Glomerular endothelial cell (primary cell): ENCODE measurements around the gene RPP14. TPM values are rescaled to one million over a fixed set of nuclear protein-coding genes. Genes with fewer than 3 reads are reported as not detected.
"Not testable (repeated sequence)": the region's sequence is repeated elsewhere in the genome, so short reads cannot be mapped to it uniquely, and the experiment has no call there.

Source experiments
- DNase-seq: peaks from one replicate; pipeline ENCODE4 v3.0.0-alpha.2; 2011; ENCODE audit warnings: low read depth, low spot score; ENCODE audit errors: extremely low read depth
- total RNA-seq: library from RNA; depleted of rRNA; stranded (reverse); fragments of >200 nt; gene quantifications from 2 replicates; pipeline ENCODE4 v1.2.3, GENCODE V29; 2015

Gene RPP14
- total RNA-seq, 1 donor from 2014 or later = 9.1 TPM

- no peak for DNase-seq
These were observed 23.9 kb downstream of the RPP14 start for GRCh38 chr3:58329922-58330413.

GRCh38 chr3:58331593-58332152 lies 25.6 kb downstream of the RPP14 start:
- DNase-seq = no peak

DNA sequence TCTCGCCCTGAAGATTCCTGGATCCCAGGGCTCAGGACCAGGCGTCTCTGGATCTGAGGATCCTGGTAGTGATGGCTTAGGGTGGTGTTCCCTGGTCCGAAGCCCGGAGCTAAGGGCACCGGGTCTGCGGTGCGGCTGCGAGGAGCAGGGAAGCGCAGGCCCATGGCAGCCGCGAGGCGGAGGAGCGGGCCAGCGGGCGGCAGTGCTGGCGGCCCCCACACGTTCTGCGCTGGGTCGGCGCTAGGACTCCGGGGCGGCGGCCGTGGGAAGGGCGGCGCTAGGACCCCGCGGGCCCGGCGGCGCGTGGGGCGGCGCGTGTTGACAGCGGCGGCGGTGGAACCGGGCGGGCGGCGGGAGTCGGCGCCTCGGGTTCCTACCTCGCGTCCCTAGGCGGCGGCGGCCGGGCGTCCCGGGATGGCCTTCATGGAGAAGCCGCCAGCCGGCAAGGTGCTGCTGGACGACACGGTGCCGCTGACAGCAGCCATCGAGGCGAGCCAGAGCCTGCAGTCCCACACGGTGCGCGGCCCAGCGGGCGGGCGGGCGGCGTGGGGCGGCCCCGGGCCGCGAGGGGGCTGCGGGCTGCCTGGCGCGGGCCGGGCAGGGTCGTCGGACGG lies 26.6 kb downstream of the RPP14 start, which contains the start of gene PXK:
PXK (plus strand) TSS at position 318 of the 614 bp plus-strand sequence; CDS start at position 415, 97 bp downstream.
- DNase-seq = no peak

DNA sequence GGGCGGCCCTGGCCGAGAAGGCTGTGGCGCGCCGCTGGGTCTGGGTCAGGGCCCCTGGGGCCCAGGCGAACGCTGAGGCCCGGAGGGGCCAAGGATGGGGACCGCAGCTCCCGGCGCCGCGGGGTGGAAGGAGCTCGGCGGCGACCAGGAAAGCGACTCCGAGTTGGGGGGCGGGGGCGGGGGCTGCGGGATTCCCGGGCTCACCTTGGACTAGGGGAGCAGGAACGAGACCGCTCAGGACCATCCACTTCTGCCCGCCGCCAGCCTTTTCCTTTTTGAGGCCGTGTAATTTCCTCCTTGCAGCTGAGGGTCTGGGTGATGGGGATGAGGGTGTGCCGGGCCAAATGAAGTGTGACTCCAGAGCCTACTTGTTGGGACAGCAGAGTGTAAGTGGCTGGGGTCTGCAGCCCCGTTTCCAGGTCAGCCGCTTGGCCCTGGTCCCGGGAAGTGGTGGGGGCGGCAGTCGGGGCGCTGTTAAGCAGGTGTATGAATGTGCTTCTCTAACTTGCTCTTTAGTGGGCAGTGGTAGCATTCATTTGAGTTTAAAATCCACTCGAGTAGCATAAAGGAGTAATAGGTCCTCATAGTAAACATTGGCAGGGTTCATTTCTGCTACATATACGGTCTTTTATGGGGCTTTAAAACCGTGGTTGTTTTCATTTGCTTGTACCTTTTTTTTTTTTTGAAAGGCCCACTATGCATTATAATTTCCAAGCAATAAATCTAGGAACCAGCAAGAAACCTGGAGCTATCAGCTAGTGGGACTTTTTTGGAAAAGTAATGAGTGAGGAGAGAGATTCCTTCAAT lies 27.4 kb downstream of the RPP14 start:
- no peak for DNase-seq

DNA sequence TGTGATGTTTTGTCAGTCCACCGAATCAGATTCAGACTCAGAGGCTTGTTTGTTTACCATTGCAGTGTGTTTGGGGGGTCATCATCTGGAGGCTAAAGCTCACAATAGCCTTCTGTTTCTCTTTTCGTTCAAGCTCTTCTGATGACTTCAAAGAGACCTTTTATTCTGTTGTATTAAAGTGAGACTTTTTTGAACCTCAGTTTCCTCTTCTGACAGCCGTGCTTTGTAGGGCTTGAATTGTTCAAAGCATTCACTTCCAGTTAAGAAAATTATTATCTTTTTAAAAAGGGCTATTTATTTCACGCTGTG lies 27.9 kb downstream of the RPP14 start:
- no peak for DNase-seq

DNA sequence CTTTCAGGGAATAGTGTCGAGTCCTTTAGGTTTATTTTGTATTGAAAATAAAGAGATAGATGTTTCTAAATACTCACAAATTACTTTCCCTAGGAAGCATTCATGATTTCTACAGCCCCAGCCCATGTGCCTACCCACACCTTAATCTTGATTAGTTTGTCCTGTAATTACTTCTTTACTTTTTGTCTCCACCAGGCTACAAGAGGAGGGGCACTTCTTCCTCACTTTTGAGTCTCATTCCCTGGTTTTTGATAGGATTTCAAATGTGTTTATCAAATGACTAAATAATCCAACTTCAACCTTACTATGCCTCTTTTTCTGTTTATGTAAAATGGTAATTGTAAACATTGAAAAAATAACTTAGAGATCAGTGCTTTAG lies 28.4 kb downstream of the RPP14 start:
- no peak for DNase-seq

- DNase-seq = no peak
These were observed 29.6 kb downstream of the RPP14 start for GRCh38 chr3:58335652-58335947.

DNA sequence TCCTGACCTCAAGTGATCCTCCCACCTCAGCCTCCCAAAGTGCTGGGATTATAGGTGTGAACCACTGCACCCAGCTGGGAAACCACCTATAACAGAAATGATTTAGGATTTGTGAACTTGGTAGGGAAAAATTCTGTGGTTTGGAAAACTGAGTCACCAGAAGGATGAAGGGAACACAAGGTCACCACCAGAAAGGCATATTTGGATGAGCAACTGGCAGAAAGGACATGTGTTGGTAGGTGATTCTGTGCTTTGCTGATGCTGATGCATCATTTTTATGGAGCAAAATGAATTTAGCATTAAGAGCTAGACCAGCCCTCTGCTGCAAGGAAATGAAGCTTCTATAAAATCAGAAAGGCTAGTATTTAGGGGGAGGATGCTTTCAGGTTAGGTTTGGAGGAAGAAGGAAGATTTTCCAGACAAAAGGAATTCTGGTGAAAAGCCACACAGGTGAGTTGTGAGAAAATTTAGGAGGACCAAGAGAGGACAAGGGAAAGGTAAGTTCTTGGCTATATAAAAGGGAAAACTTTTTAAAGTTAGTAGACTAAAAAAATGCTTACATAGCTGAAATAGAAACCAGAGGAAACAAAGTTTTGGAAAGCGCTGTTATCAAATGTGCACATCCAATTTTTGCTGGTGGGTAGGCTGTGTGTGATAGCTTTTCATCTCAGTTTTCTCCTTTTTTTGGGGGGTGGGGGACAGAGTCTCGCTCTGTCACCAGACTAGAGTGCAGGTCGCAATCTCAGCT lies 30.3 kb downstream of the RPP14 start:
- no peak for DNase-seq

DNA sequence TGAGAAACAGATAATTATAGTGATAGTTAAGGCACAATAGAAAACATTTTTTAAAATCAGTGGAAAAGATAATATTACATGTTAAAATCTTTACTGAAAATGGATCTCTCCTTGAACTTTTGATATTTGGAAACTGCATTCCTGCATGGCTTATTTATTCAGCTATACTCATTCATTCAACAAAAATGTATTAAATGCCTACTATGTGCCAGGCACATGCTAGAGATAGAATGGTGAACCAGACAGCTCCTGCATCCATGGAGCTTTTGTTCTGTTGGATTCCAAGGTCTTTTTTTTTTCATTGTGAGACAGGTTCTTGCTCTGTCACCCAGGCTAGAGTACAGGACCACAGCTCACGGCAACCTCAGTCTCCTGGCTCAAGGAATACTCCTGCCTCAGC lies 31.1 kb downstream of the RPP14 start:
- no peak for DNase-seq

GRCh38 chr3:58339146-58339545 lies 33.1 kb downstream of the RPP14 start:
- not testable (repeated sequence) for DNase-seq

DNA sequence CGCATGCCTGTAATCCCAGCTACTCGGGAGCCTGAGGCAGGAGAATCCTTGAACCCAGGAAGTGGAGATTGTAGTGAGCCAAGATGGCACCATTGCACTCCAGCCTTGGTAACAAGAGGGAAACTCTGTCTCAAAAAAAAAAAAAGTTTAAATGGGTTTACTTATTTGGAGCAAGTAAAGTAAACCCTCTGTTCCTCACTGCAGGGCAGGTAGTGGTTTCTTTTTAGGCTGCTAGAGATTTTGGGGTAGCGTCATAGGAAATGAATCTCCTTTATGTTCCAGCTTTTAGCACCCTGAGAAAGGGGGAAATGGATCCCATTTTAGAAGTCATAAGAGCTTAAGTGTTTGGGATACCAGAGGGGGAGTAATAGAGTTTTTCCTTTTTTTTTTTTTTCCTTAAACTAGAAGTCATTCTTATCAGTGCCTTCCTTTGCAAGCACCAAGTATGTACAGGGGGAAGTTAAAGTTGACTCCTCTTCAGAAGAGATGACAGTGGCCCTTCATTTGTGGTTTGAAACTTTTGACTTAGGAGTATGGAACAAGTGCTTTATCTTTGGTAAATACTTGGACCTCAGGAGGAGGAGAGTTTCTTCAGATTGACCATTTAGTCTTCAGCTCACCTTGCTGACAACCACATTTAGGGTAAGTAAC lies 34.7 kb downstream of the RPP14 start:
- DNase-seq = no peak

DNA sequence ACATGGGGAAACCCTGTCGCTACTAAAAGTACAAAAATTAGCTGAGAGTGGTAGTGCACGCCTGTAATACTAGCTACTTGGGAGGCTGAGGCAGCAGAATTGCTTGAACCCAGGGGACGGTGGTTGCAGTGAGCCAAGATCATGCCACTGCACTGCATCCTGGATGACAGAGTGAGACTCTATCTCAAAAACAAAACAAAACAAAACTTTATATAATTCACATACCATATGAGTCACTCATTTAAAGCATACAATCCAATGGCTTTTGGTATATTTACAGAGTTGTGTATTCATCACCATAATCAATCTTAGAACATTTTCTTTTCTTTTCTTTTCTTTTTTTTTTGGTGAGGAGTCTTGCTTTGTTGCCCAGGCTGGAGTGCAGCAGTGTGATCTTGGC lies 35.3 kb downstream of the RPP14 start:
- no peak for DNase-seq

- DNase-seq = no peak
These were observed 36.6 kb downstream of the RPP14 start for GRCh38 chr3:58342676-58343075.

- DNase-seq = no peak
These were observed 39.4 kb downstream of the RPP14 start for GRCh38 chr3:58345457-58345856.

DNA sequence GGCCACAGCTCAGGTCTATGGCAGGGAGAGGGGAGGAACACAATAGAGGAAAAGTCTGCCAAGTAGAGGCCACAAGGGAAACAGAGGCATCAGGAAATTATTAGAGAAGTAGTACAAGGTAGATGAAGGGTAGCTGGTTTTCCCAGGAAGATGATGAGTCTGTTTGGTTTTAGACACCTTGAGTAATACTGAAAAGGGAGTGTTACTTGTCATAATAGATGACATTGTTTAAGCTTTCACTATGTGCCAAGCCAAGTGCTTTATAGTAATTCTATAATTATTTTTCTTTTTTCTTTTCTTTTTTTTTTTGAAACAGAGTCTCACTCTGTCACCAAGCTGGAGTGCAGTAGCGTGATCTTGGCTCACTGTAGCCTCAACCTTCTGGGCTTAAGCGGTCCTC lies 40.3 kb downstream of the RPP14 start:
- DNase-seq = no peak

DNA sequence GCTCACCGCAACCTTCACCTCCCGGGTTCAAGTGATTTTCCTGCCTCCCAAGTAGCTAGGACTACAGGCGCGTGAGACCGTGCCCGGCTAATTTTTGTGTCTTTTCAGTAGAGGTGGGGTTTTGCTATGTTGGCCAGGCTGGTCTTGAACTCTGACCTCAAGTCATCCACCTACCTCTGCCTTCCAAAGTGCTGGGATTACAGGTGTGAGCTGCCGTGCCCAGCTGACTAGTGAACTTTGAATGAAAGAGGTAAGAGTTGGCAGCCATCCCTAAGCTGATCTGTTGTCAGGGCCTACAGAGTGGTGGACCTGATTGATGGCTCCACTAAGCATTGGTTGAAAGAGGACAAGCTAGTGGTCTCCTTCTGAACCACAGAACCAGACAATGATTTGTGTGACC lies 41.9 kb downstream of the RPP14 start:
- no peak for DNase-seq

DNA sequence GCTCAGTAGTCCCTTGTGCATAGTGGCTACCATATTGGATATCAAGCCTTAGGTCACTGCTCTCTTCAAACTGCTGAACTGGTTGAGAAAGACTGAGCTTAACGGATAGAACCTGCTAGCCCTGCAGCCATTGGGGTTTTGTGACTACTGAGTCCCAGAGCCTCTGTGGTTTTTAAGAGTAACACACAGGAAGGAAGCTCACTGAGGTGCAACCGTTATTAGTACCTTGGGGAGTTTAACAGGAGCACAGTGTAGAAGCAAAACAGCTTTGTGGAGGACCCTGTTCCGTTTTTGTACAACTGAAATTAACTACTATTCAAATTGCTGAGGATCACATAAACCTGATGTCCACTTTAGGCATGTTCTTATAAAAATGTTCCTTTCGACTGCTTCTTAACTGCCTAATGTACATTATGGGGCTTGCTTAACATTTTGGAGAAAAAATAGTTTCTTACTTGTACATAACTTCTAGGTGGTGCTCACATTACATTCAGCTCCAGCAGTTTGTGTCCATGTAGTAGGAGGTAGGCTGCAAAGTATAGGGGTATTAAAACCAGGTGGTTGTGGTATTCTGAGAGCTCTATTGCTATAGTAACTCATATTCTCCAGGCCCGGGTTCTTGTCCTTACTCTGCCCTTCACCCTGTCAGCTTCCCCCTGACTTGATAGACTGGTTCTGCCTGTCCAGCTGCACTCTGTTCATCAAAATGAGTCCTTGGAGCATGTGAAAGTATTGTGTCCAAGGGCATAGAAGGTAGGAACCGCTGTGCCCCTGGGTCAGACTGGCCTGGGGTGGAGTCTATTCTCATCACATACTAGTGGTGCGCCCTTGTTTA lies 44.0 kb downstream of the RPP14 start:
- no peak for DNase-seq

DNA sequence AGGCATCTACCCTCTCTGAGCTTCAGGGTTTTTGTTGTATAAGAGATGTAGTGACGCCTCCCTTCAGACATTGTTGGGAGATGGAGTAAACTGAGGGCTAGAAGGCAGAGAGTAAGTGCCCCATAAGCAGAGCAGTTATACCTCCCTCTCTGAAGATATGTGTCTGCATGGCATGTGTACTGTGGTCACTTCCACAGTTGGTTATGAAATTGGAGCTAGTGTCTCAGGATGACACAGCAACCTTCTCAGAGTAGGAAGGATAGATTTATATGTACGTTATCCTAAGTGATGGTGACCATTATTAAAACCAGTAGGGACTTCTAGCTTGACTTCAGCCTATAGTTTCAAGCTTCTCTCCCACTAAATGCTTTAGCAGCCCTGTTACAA lies 44.6 kb downstream of the RPP14 start:
- no peak for DNase-seq

- no peak for DNase-seq
These were observed 45.9 kb downstream of the RPP14 start for GRCh38 chr3:58351920-58352319.

DNA sequence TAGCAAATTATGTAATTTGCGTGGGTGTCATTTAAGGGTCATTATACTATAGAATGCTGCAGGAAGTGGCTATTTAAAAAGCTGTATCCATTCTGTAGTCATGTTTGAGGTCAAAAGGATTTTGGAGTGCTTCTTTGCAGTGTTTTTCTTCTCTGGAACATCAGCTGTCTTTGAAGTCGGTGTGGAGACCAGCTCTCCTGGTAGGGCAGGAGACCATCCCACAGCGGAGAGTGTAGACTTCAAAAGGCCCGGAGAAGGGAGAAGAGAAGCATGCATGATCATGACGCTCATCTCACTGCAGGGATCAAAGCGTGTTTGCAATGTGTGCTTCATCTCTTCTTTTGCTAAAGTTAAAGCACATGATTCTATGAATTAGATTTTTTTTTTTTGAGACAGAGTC lies 46.6 kb downstream of the RPP14 start:
- no peak for DNase-seq
